Astrocyte of the spinal cord (primary cell): ENCODE measurements around the gene TRIM34.
A peak's percentile ranks its signal among the peaks of the same experiment; 100 is the strongest.

Experiments used
- DNase-seq: peaks from one replicate; pipeline ENCODE4 v3.0.0; 2011; ENCODE audit warnings: low read depth, low spot score
- H3K4me3 ChIP-seq: 2 replicates; pipeline ENCODE4 v1.5.1; 2011; ENCODE audit warnings: low read depth, mild to moderate bottlenecking, low read length, moderate library complexity
- in situ Hi-C: cut with HindIII; loops from 2 replicates; pipeline ENCODE4 v1.10.0; 2017; ENCODE audit warnings: low sequenced_read_pairs
- TF ChIP-seq, protein P1 (sequence below): IDR thresholded peaks from 2 replicates; pipeline ENCODE4 v1.5.1; 2012; ENCODE audit warnings: low read depth, mild to moderate bottlenecking, low read length, inconsistent platforms

Gene TRIM34

DNA sequence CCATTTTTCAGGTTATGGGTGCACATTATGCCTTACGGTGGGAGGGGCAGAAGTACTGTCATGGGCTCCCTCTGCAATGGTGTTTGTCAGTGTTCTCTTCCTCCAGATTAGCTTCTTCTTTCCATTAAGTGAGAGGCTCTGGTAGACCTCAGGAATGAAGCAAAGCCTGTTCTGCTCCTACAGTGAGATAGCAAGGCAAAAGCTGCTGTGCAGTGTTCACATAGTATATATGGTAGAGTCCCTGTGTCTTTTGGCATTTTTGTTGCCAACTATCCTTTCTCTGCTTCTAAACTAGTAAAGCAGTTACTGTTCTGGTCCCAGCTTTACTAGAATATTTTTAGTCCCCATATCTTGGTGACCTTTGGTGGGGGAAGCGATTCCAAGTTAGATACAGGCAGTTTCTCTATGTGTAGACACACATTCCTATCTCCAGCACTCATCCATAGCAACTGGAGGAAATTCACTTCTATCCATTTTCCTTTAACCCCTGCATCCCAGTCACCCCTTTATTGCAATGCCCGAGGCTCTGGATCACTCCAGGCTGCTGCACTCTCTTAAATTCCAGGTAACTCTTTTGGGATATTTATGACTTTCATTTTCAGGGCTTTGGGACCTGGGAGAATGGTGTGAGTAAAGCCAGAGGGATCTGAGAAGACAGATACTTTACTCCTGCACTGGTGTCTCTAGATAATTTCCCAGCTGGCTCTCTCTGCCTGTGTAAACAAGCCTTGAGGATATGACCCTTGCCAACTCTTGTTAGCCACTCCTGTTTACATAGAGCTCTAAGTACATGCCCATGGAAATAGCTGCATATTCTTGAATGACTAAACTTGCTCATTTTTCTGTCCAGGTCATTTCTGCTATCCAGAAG, 3.9 kb upstream of the TRIM34 start:
- no peak overlapping the region for H3K4me3 ChIP-seq
- DNase-seq: peak; percentile 89
- in situ Hi-C loops: no loop called here
- TF ChIP-seq, protein P1, sequence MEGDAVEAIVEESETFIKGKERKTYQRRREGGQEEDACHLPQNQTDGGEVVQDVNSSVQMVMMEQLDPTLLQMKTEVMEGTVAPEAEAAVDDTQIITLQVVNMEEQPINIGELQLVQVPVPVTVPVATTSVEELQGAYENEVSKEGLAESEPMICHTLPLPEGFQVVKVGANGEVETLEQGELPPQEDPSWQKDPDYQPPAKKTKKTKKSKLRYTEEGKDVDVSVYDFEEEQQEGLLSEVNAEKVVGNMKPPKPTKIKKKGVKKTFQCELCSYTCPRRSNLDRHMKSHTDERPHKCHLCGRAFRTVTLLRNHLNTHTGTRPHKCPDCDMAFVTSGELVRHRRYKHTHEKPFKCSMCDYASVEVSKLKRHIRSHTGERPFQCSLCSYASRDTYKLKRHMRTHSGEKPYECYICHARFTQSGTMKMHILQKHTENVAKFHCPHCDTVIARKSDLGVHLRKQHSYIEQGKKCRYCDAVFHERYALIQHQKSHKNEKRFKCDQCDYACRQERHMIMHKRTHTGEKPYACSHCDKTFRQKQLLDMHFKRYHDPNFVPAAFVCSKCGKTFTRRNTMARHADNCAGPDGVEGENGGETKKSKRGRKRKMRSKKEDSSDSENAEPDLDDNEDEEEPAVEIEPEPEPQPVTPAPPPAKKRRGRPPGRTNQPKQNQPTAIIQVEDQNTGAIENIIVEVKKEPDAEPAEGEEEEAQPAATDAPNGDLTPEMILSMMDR: no peak

DNA sequence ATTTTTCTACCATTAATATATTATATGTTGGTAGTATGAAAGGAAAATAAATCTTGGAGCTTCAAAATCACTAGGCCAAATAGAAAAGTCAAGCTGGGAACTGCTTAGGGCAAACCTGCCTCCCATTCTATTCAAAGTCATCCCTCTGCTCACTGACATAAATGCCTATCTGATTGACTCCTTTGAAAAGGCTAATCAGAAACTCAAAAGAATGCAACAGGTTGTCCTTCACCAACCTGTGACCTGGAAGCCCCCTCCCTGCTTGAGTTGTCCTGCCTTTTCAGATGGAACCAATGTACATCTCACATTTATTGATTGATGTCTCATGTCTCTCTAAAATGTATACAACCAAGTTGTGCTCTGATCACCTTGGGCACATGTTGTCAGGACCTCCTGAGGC, 3.2 kb upstream of the TRIM34 start:
- in situ Hi-C loops: no loop called here
- no peak for DNase-seq
- no peak overlapping the region for H3K4me3 ChIP-seq
- TF ChIP-seq, protein P1: no peak

DNA sequence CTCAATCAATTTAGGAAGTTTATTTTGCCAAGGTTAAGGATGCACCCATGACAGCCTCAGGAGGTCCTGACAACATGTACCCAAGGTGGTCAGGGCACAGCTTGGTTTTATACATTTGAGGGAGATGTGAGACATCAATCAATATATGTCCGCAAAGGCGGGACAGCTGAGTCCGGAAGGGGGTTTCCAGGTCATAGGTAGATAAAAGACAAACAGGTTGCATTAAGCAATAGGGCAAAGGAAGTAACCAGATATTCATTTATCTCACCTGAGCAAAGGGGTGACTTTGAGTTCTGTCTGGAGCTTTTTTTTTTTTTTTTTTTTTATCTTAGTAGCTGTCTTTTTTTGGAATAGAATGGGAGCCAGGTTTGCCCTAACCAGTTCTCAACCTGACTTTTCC, 2.0 kb upstream of the TRIM34 start:
- TF ChIP-seq, protein P1: no peak
- DNase-seq: no peak
- in situ Hi-C loops: no loop called here
- no peak overlapping the region for H3K4me3 ChIP-seq

DNA sequence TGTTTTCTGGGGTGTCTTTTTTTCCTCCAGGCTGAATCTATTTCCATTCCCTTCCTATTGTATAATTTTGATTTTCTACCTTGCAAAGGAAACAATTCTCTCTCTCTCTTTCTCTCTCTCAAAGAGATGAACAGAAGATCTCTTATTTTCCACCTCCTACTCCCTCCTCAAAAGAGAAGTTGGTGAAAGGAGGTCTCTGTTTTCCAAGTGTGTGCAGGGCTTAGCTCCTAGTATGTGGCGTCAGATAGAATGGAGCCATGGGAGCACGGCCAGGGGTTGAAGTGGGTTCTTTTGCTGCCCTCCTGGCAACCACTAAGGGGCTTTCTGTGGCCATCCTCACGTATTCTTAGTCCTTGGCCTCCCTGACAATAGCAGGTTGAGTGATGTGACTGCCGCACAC, 480 bp downstream of the TRIM34 start:
- DNase-seq: no peak
- peak overlapping the region; percentile 49 for H3K4me3 ChIP-seq
- TF ChIP-seq, protein P1: no peak
- in situ Hi-C loops: no loop called here

DNA sequence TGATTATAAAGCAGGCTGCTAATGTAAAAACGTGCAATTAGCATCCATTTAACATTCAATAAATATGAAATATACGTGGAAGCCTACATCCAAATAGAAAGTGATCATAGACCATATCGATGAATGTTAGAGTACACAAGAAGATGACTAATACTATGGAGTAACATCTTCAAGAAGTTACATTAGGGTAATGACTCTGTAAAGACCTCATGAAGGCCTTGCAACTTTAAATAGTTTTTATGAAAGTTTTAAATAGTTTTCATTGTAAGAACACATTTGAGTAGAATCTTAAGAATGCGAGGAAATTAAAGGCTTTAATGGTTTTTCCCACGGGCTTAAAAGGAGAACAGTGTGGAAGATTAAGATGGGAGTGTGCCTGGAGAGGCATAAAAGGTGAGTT, 1.4 kb downstream of the TRIM34 start:
- in situ Hi-C loops: no loop called here
- TF ChIP-seq, protein P1: no peak
- no peak overlapping the region for H3K4me3 ChIP-seq
- no peak for DNase-seq

DNA sequence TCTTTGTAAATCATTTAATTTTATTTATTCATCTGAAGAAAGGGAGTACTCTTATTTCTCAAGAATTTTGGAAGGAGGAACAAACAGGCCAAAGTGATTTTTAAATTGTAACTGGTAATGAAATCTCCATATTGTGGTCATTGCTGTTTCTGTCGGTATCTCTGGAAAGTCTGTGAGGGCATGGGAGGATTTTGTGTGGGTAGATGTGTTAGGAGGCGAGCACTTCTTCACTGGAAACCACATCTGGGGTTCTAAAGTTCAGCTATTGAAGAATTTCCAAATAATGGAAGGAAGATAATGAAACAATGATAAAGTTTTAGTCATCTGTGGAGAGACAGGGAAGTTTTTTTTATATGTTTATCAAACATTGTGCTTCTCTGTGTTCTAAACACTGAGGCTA, 6.6 kb downstream of the TRIM34 start:
- TF ChIP-seq, protein P1: no peak
- no peak for DNase-seq
- no peak overlapping the region for H3K4me3 ChIP-seq
- in situ Hi-C loops: no loop called here
